Type B pancreatic cell (in vitro differentiated cells): ENCODE measurements around the gene MAP3K9. TPM values are rescaled to one million over a fixed set of nuclear protein-coding genes. Genes with fewer than 3 reads are reported as not detected.

Experiments
- DNase-seq: peaks from one replicate; pipeline ENCODE4 v3.0.0; 2021; ENCODE audit warnings: mixed read lengths; ENCODE audit not compliant: unreplicated experiment; ENCODE audit errors: extremely low spot score
- H3K27ac Mint-ChIP-seq: 2 replicates; pipeline ENCODE4 v1.8.0; 2021; ENCODE audit warnings: mild to moderate bottlenecking, mixed read lengths
- H3K27me3 Mint-ChIP-seq: 2 replicates; pipeline ENCODE4 v1.8.0; 2021; ENCODE audit warnings: mixed read lengths
- H3K36me3 Mint-ChIP-seq: 2 replicates; pipeline ENCODE4 v1.8.0; 2021; ENCODE audit warnings: mixed read lengths
- H3K4me1 Mint-ChIP-seq: one replicate; pipeline ENCODE4 v1.8.0; 2021; ENCODE audit warnings: mixed read lengths; ENCODE audit not compliant: unreplicated experiment
- H3K4me3 Mint-ChIP-seq: 2 replicates; pipeline ENCODE4 v1.8.0; 2021; ENCODE audit warnings: mild to moderate bottlenecking, mixed read lengths
- H3K9me3 Mint-ChIP-seq: 2 replicates; pipeline ENCODE4 v1.8.0; 2021; ENCODE audit warnings: mixed read lengths
- total RNA-seq: library from RNA; stranded (reverse); gene quantifications from 2 replicates; pipeline ENCODE4 v1.2.1, GENCODE V29; 2021; ENCODE audit warnings: low replicate concordance
- TF ChIP-seq, protein P1 (sequence below): fragments of 200-600 bp; sonication (generic); conservative IDR thresholded peaks from 2 replicates; pipeline ENCODE4 v1.5.0; 2021; ENCODE audit warnings: antibody characterized with exemption, mild to moderate bottlenecking

MAP3K9 gene
- total RNA-seq, 1 donor from 2014 or later: 14.9 TPM

GRCh38 chr14:70780396-70781075, 28.8 kb downstream of the MAP3K9 start:
- Mint-ChIP-seq H3K4me3 (no peak overlapping the region), H3K27ac (no peak overlapping the region), H3K36me3 (peaks cover 6% of the 10 kb centered on the region), H3K4me1 (no peaks in the 10 kb centered on the region), H3K27me3 (no peaks in the 10 kb centered on the region), H3K9me3 (peaks cover 4% of the 10 kb centered on the region)
- TF ChIP-seq, protein P1, sequence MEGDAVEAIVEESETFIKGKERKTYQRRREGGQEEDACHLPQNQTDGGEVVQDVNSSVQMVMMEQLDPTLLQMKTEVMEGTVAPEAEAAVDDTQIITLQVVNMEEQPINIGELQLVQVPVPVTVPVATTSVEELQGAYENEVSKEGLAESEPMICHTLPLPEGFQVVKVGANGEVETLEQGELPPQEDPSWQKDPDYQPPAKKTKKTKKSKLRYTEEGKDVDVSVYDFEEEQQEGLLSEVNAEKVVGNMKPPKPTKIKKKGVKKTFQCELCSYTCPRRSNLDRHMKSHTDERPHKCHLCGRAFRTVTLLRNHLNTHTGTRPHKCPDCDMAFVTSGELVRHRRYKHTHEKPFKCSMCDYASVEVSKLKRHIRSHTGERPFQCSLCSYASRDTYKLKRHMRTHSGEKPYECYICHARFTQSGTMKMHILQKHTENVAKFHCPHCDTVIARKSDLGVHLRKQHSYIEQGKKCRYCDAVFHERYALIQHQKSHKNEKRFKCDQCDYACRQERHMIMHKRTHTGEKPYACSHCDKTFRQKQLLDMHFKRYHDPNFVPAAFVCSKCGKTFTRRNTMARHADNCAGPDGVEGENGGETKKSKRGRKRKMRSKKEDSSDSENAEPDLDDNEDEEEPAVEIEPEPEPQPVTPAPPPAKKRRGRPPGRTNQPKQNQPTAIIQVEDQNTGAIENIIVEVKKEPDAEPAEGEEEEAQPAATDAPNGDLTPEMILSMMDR: no peak
- DNase-seq: no peak

DNA sequence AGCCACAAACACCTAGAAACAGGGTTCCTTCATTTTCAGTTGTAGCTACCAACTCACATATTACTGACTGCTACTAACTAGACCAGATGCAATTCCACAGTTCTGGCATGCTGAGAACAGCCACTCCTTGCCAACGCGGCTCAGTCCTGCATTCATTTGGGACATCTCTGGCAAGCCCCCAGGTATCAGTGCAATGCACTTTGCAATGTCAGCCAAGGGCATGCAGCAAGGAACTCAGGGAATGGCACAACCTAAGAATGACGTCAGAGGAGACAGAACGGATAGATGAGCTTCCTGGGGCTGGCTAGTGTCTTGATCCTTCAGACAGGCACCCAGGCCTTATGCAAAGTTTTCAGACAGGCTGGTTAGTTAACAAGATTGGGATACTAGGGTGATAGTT, 29.6 kb downstream of the MAP3K9 start:
- Mint-ChIP-seq H3K27ac (no peak overlapping the region), H3K4me3 (no peak overlapping the region), H3K27me3 (no peaks in the 10 kb centered on the region), H3K9me3 (peaks cover 4% of the 10 kb centered on the region), H3K4me1 (no peaks in the 10 kb centered on the region), H3K36me3 (peaks cover 4% of the 10 kb centered on the region)
- TF ChIP-seq, protein P1: no peak
- no peak for DNase-seq

GRCh38 chr14:70776197-70776596, 33.1 kb downstream of the MAP3K9 start:
- Mint-ChIP-seq H3K27me3 (no peaks in the 10 kb centered on the region), H3K9me3 (peaks cover 4% of the 10 kb centered on the region), H3K4me3 (no peak overlapping the region), H3K36me3 (peaks cover 4% of the 10 kb centered on the region), H3K27ac (no peak overlapping the region), H3K4me1 (peaks cover 9% of the 10 kb centered on the region)
- DNase-seq: no peak
- TF ChIP-seq, protein P1: no peak

- peaks cover 12% of the 10 kb centered on the region for H3K36me3 Mint-ChIP-seq
- H3K27ac Mint-ChIP-seq: no peak overlapping the region
- no peaks in the 10 kb centered on the region for H3K27me3 Mint-ChIP-seq
- TF ChIP-seq, protein P1: no peak
- H3K4me1 Mint-ChIP-seq: peaks cover 9% of the 10 kb centered on the region
- no peak for DNase-seq
- peaks cover 4% of the 10 kb centered on the region for H3K9me3 Mint-ChIP-seq
- no peak overlapping the region for H3K4me3 Mint-ChIP-seq
These were observed 36.0 kb downstream of the MAP3K9 start for GRCh38 chr14:70773182-70773862.

GRCh38 chr14:70771781-70772212, 37.5 kb downstream of the MAP3K9 start:
- no peaks in the 10 kb centered on the region for H3K9me3 Mint-ChIP-seq
- H3K4me1 Mint-ChIP-seq: peaks cover 9% of the 10 kb centered on the region
- DNase-seq: no peak
- H3K4me3 Mint-ChIP-seq: no peak overlapping the region
- no peaks in the 10 kb centered on the region for H3K27me3 Mint-ChIP-seq
- no peak overlapping the region for H3K27ac Mint-ChIP-seq
- peaks cover 8% of the 10 kb centered on the region for H3K36me3 Mint-ChIP-seq
- TF ChIP-seq, protein P1: no peak
